GM18502 (cell line): Measurements from ENCODE around the gene DDX28.

Experiments used
- ATAC-seq: cut with Tn5 transposase; IDR thresholded peaks from one replicate; pipeline ENCODE4 v1.9.1; 2021; ENCODE audit warnings: mild to moderate bottlenecking; ENCODE audit not compliant: unreplicated experiment, poor library complexity

Gene DDX28

GRCh38 chr16:68022728-68023537 is at the start of gene DDX28, which contains the start of gene DUS2:
TSS of gene DDX28 (minus strand) at chr16:68023232. CDS start at chr16:68023202, 30 bp downstream.
TSS of gene DUS2 (plus strand) at chr16:68023284. CDS start at chr16:68038024, 14,740 bp downstream.
- peak; percentile 77 for ATAC-seq

- no peak for ATAC-seq
These were observed 49.1 kb upstream of the DDX28 start for GRCh38 chr16:68072038-68072695.

GRCh38 chr16:68071518-68071901 is 48.5 kb upstream of the DDX28 start:
- no peak for ATAC-seq

GRCh38 chr16:68070806-68071517 is 47.9 kb upstream of the DDX28 start:
- no peak for ATAC-seq

- ATAC-seq: no peak
These were observed 47.3 kb upstream of the DDX28 start for GRCh38 chr16:68070249-68070730.

GRCh38 chr16:68069511-68070248 is 46.6 kb upstream of the DDX28 start:
- no peak for ATAC-seq

GRCh38 chr16:68068926-68069325 is 45.9 kb upstream of the DDX28 start:
- no peak for ATAC-seq

GRCh38 chr16:68066763-68067162 is 43.7 kb upstream of the DDX28 start:
- no peak for ATAC-seq

GRCh38 chr16:68065716-68066305 is 42.8 kb upstream of the DDX28 start:
- no peak for ATAC-seq

- no peak for ATAC-seq
These were observed 41.8 kb upstream of the DDX28 start for GRCh38 chr16:68064791-68065365.

GRCh38 chr16:68062910-68063393 is 39.9 kb upstream of the DDX28 start:
- no peak for ATAC-seq

GRCh38 chr16:68061396-68061795 is 38.4 kb upstream of the DDX28 start:
- ATAC-seq: no peak

- ATAC-seq: no peak
These were observed 36.8 kb upstream of the DDX28 start for GRCh38 chr16:68059804-68060203.

- ATAC-seq: no peak
These were observed 32.4 kb upstream of the DDX28 start for GRCh38 chr16:68055395-68055794.

- no peak for ATAC-seq
These were observed 26.4 kb upstream of the DDX28 start for GRCh38 chr16:68049449-68049848.

GRCh38 chr16:68047987-68048386 is 25.0 kb upstream of the DDX28 start:
- ATAC-seq: no peak

GRCh38 chr16:68046106-68046505 is 23.1 kb upstream of the DDX28 start:
- ATAC-seq: no peak

- ATAC-seq: no peak
These were observed 18.8 kb upstream of the DDX28 start for GRCh38 chr16:68041783-68042182.

- ATAC-seq: no peak
These were observed 17.7 kb upstream of the DDX28 start for GRCh38 chr16:68040506-68041288.
